Cardiac muscle cell (in vitro differentiated cells and primary cell): Measurements from ENCODE around the gene POLR3K. TPM values are rescaled to one million over a fixed set of nuclear protein-coding genes. Genes with fewer than 3 reads are reported as not detected.

Experiments
- DNase-seq, 2 donors: peaks; one replicate each; pipeline versions ENCODE4 v3.0.0 to v3.0.0-alpha.2; 2010 to 2017; ENCODE audit warnings: low read depth in 1 of 2, low spot score in 1 of 2
- H3K27ac ChIP-seq: fragments of 200-600 bp; sonication (generic); 2 replicates; pipeline ENCODE4 v1.5.1; 2016
- H3K27me3 ChIP-seq: fragments of 200-600 bp; sonication (generic); 2 replicates; pipeline ENCODE4 v1.6.0; 2016; ENCODE audit warnings: control low read depth
- H3K36me3 ChIP-seq: fragments of 200-600 bp; sonication (generic); 2 replicates; pipeline ENCODE4 v1.5.1; 2016; ENCODE audit warnings: control low read depth
- H3K4me1 ChIP-seq: fragments of 200-600 bp; sonication (generic); 2 replicates; pipeline ENCODE4 v1.8.1; 2017; ENCODE audit warnings: low read depth, mild to moderate bottlenecking, mixed run types
- H3K4me3 ChIP-seq: fragments of 200-600 bp; sonication (generic); 2 replicates; pipeline ENCODE4 v1.5.1; 2016; ENCODE audit warnings: mild to moderate bottlenecking
- H3K9me3 ChIP-seq: fragments of 200-600 bp; sonication (generic); 2 replicates; pipeline ENCODE4 v1.5.1; 2017; ENCODE audit warnings: low read depth, mild to moderate bottlenecking, control low read depth
- polyA plus RNA-seq: library from polyadenylated mRNA; unstranded; fragments of >200 nt; fragmentation: Nextera tagmentation; extraction: Ambion mirVana; gene quantifications from 2 replicates; pipeline ENCODE4 v1.2.1, GENCODE V29; 2016
- total RNA-seq: library from RNA; depleted of rRNA; stranded (reverse); fragments of >200 nt; gene quantifications from 2 replicates; pipeline ENCODE4 v1.2.3, GENCODE V29; 2016
- TF ChIP-seq, protein P1 (sequence below): IDR thresholded peaks from 2 replicates; pipeline ENCODE4 v1.5.1; 2012; ENCODE audit warnings: low read depth, mild to moderate bottlenecking, low read length

Gene POLR3K
- total and polyA plus RNA-seq, 2 experiments from 2014 or later: 7.1 to 29.6 TPM

DNA sequence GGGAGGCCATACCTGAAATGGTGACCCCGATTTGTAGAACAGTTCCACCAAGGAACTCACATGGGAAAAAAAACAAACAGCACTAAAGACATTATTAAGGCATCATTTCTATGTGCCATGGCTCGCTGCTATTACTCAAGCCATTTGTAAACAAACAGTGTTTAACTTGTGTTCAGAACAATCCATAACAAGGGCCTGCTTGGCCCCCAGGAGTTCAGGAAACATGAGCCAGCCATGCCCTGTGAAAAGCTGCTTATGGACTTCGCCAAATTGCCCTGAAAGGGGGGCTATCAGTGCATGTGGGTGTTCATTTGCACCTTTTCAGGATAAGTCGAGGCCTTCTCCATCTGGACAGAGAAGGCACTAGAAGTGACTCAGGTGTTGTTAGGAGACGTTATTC is 8.0 kb downstream of the POLR3K start:
- Histone ChIP-seq H3K4me3 (no peak overlapping the region), H3K4me1 (no peaks in the 10 kb centered on the region)
- DNase-seq: no peak

GRCh38 chr16:44655-45054 is 8.8 kb downstream of the POLR3K start:
- DNase-seq: no peak
- TF ChIP-seq, protein P1, sequence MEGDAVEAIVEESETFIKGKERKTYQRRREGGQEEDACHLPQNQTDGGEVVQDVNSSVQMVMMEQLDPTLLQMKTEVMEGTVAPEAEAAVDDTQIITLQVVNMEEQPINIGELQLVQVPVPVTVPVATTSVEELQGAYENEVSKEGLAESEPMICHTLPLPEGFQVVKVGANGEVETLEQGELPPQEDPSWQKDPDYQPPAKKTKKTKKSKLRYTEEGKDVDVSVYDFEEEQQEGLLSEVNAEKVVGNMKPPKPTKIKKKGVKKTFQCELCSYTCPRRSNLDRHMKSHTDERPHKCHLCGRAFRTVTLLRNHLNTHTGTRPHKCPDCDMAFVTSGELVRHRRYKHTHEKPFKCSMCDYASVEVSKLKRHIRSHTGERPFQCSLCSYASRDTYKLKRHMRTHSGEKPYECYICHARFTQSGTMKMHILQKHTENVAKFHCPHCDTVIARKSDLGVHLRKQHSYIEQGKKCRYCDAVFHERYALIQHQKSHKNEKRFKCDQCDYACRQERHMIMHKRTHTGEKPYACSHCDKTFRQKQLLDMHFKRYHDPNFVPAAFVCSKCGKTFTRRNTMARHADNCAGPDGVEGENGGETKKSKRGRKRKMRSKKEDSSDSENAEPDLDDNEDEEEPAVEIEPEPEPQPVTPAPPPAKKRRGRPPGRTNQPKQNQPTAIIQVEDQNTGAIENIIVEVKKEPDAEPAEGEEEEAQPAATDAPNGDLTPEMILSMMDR: no peak
- H3K9me3 ChIP-seq: no peaks in the 10 kb centered on the region
- H3K4me3 ChIP-seq: no peak overlapping the region
- H3K4me1 ChIP-seq: no peaks in the 10 kb centered on the region
- H3K36me3 ChIP-seq: peaks cover 9% of the 10 kb centered on the region
- no peaks in the 10 kb centered on the region for H3K27me3 ChIP-seq
- no peak overlapping the region for H3K27ac ChIP-seq

More for the DNA sequence above, 8.0 kb downstream of the POLR3K start:
- Histone ChIP-seq H3K27me3 (no peaks in the 10 kb centered on the region), H3K9me3 (no peaks in the 10 kb centered on the region), H3K27ac (no peak overlapping the region), H3K36me3 (peaks cover 11% of the 10 kb centered on the region)
- TF ChIP-seq, protein P1: no peak

- H3K36me3 ChIP-seq: peaks cover 9% of the 10 kb centered on the region
- H3K27ac ChIP-seq: no peak overlapping the region
- TF ChIP-seq, protein P1: no peak
Measured at GRCh38 chr16:43294-43693, 10.1 kb downstream of the POLR3K start.

GRCh38 chr16:42691-43090 is 10.7 kb downstream of the POLR3K start:
- Histone ChIP-seq H3K27ac (no peak overlapping the region), H3K4me3 (no peak overlapping the region), H3K36me3 (peaks cover 9% of the 10 kb centered on the region), H3K9me3 (no peaks in the 10 kb centered on the region), H3K4me1 (no peaks in the 10 kb centered on the region), H3K27me3 (no peaks in the 10 kb centered on the region)
- TF ChIP-seq, protein P1: no peak
- no peak for DNase-seq

More at GRCh38 chr16:43294-43693, 10.1 kb downstream of the POLR3K start:
- no peak overlapping the region for H3K4me3 ChIP-seq
- no peak for DNase-seq
- H3K4me1 ChIP-seq: no peaks in the 10 kb centered on the region
- H3K9me3 ChIP-seq: no peaks in the 10 kb centered on the region
- H3K27me3 ChIP-seq: no peaks in the 10 kb centered on the region

- peaks cover 5% of the 10 kb centered on the region for H3K36me3 ChIP-seq
Measured at GRCh38 chr16:42069-42457, 11.3 kb downstream of the POLR3K start.

More at GRCh38 chr16:42069-42457, 11.3 kb downstream of the POLR3K start:
- no peaks in the 10 kb centered on the region for H3K4me1 ChIP-seq
- TF ChIP-seq, protein P1: no peak
- no peak overlapping the region for H3K4me3 ChIP-seq
- H3K9me3 ChIP-seq: no peaks in the 10 kb centered on the region
- H3K27ac ChIP-seq: no peak overlapping the region
- DNase-seq: no peak
- no peaks in the 10 kb centered on the region for H3K27me3 ChIP-seq
